Natural killer cell (primary cell): Measurements from ENCODE around the gene FHL3. TPM values are rescaled to one million over a fixed set of nuclear protein-coding genes. Genes with fewer than 3 reads are reported as not detected.

Source experiments
- ATAC-seq, 3 donors: fragments of 150-1000 bp in 2 of 3; fragments of 200-7000 bp in 1 of 3; cut with Tn5 transposase; 1 replicate in 1 of 3; 2 replicates in 2 of 3; pipeline ENCODE4 v1.10.0; 2021; ENCODE audit warnings: mild to moderate bottlenecking in 2 of 3, moderate library complexity in 2 of 3
- DNase-seq, 2 donors: peaks; one replicate each; pipeline versions ENCODE4 v3.0.0 to v3.0.0-alpha.2; 2013 to 2021; ENCODE audit warnings: mixed read lengths in 1 of 2
- H3K27ac ChIP-seq: one replicate; pipeline ENCODE4 v1.5.1; 2013; ENCODE audit warnings: mild to moderate bottlenecking, low read length
- H3K27me3 ChIP-seq: one replicate; pipeline ENCODE4 v1.6.1; 2013; ENCODE audit warnings: low read length; ENCODE audit not compliant: control insufficient read depth, insufficient read depth
- H3K36me3 ChIP-seq: one replicate; pipeline ENCODE4 v1.6.1; 2013; ENCODE audit warnings: low read length; ENCODE audit not compliant: control insufficient read depth, insufficient read depth
- H3K4me1 ChIP-seq: one replicate; pipeline ENCODE4 v1.6.1; 2013; ENCODE audit warnings: low read length; ENCODE audit not compliant: control insufficient read depth, insufficient read depth
- H3K4me3 ChIP-seq: one replicate; pipeline ENCODE4 v1.5.1; 2013; ENCODE audit warnings: low read length
- H3K9me3 ChIP-seq: one replicate; pipeline ENCODE4 v1.6.1; 2013; ENCODE audit warnings: low read length; ENCODE audit not compliant: control insufficient read depth, insufficient read depth
- H3K27ac Mint-ChIP-seq, 2 donors: one replicate each; pipeline ENCODE4 v1.8.0; 2022; ENCODE audit warnings: mild to moderate bottlenecking in 2 of 2, mixed read lengths in 2 of 2, moderate library complexity in 1 of 2
- H3K27me3 Mint-ChIP-seq, 2 donors: one replicate each; pipeline ENCODE4 v1.8.0; 2022; ENCODE audit warnings: low read depth in 2 of 2, mixed read lengths in 2 of 2
- H3K36me3 Mint-ChIP-seq: one replicate; pipeline ENCODE4 v1.8.0; 2022; ENCODE audit warnings: mixed read lengths
- H3K4me1 Mint-ChIP-seq, 2 donors: one replicate each; pipeline ENCODE4 v1.8.0; 2022; ENCODE audit warnings: mixed read lengths in 2 of 2
- H3K4me3 Mint-ChIP-seq: one replicate; pipeline ENCODE4 v1.8.0; 2022; ENCODE audit warnings: mild to moderate bottlenecking, moderate library complexity, mixed read lengths
- H3K9me3 Mint-ChIP-seq, 2 donors: one replicate each; pipeline ENCODE4 v1.8.0; 2022; ENCODE audit warnings: mixed read lengths in 2 of 2
- WGBS: methylation state at CpG from one replicate; pipeline ENCODE4 v1.1.7; 2013; ENCODE audit warnings: missing lambda C conversion rate; ENCODE audit not compliant: insufficient coverage; 5-methylcytosine and 5-hydroxymethylcytosine counted together
- intact Hi-C: fragments of 100-400 bp; cut with micrococcal nuclease; formaldehyde crosslinking; loops from one replicate; pipeline ENCODE4 v1.14.2; 2022
- total RNA-seq, 4 donors: library from RNA; stranded (reverse); fragments of 120-200 nt in 1 of 4; gene quantifications; one replicate each; pipeline versions ENCODE4 v1.2.3 to v1.2.4, GENCODE V29; 2013 to 2022
- TF ChIP-seq, protein P1 (sequence below): fragments of 200-600 bp; IDR thresholded peaks from one replicate; pipeline ENCODE4 v1.8.0; 2022; ENCODE audit warnings: antibody characterized with exemption

The FHL3 gene
- total RNA-seq, 3 donors from 2014 or later (not counting 1 experiment from before 2014, with no cell fraction given), result 49.3 to 82.6 (median 53.6) TPM

DNA sequence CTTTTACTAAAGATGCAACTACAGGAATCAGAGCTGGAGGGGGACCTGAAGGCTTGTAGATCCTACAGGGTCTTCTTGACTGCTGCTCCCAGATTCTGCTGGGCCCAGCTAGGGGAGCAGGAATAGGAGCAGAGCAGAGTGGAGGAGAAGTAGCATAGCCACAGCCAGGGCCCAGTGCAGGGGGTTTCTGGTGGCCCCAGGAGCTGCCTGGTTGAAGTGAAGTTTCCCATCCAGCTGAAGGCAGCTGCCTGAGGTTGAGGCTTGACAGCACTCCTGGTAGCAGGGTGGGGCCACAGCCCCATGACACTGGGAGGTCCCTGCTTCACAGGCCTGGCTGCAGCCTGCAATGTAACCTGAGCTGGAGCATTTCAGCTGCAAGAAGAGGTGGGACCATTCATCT lies 56.5 kb downstream of the FHL3 start:
- DNase-seq (no peak), ATAC-seq (no peak)
- Histone ChIP-seq H3K4me1 (peaks cover 20% of the 10 kb centered on the region), H3K27me3 (no peaks in the 10 kb centered on the region), H3K36me3 (no peaks in the 10 kb centered on the region), H3K27ac (no peak overlapping the region), H3K4me3 (no peak overlapping the region), H3K9me3 (no peaks in the 10 kb centered on the region)
- H3K9me3 Mint-ChIP-seq, result no peaks in the 10 kb centered on the region
- TF ChIP-seq, protein P1, sequence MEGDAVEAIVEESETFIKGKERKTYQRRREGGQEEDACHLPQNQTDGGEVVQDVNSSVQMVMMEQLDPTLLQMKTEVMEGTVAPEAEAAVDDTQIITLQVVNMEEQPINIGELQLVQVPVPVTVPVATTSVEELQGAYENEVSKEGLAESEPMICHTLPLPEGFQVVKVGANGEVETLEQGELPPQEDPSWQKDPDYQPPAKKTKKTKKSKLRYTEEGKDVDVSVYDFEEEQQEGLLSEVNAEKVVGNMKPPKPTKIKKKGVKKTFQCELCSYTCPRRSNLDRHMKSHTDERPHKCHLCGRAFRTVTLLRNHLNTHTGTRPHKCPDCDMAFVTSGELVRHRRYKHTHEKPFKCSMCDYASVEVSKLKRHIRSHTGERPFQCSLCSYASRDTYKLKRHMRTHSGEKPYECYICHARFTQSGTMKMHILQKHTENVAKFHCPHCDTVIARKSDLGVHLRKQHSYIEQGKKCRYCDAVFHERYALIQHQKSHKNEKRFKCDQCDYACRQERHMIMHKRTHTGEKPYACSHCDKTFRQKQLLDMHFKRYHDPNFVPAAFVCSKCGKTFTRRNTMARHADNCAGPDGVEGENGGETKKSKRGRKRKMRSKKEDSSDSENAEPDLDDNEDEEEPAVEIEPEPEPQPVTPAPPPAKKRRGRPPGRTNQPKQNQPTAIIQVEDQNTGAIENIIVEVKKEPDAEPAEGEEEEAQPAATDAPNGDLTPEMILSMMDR, result no peak
- intact Hi-C loops, result no loop called here
- no peaks in the 10 kb centered on the region for H3K27me3 Mint-ChIP-seq
- H3K4me3 Mint-ChIP-seq, result no peak overlapping the region
- peak overlapping the region; percentile 84 to 89 for H3K27ac Mint-ChIP-seq
- peaks cover 13 to 17% of the 10 kb centered on the region in 2 donors for H3K4me1 Mint-ChIP-seq
- no peaks in the 10 kb centered on the region for H3K36me3 Mint-ChIP-seq

DNA sequence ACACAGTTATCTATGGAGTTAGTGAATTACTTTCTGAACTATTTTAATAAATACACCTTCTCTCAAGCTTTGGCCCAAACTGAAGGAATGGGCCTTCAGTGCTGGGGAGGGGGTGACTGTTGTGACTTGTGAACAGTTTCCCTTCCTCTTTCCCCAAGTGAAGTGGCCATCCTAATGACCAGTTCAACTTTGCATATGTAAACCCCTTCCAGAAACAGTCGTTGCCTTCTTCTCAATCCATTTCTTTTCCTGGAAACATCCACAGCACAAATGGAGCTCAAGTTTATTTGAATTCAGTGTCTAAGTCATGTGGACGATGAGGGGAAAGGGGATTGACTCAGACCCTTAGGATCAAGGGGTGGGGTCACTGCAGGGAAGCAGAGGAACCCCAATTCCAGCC lies 57.1 kb downstream of the FHL3 start:
- 83% methylated on average over 2 of the region's 2 CpGs for WGBS
- no peak for ATAC-seq
- Mint-ChIP-seq H3K27ac (peak overlapping the region; percentile 84 to 89), H3K9me3 (no peaks in the 10 kb centered on the region), H3K36me3 (no peaks in the 10 kb centered on the region), H3K27me3 (no peaks in the 10 kb centered on the region), H3K4me1 (peaks cover 13 to 17% of the 10 kb centered on the region in 2 donors), H3K4me3 (no peak overlapping the region)
- no peak overlapping the region for H3K4me3 ChIP-seq
- TF ChIP-seq, protein P1, result no peak
- H3K4me1 ChIP-seq, result peaks cover 20% of the 10 kb centered on the region
- H3K27me3 ChIP-seq, result no peaks in the 10 kb centered on the region
- peak overlapping the region; percentile 2 for H3K27ac ChIP-seq
- DNase-seq, result no peak
- intact Hi-C loops, result no loop called here
- no peaks in the 10 kb centered on the region for H3K36me3 ChIP-seq
- H3K9me3 ChIP-seq, result no peaks in the 10 kb centered on the region

DNA sequence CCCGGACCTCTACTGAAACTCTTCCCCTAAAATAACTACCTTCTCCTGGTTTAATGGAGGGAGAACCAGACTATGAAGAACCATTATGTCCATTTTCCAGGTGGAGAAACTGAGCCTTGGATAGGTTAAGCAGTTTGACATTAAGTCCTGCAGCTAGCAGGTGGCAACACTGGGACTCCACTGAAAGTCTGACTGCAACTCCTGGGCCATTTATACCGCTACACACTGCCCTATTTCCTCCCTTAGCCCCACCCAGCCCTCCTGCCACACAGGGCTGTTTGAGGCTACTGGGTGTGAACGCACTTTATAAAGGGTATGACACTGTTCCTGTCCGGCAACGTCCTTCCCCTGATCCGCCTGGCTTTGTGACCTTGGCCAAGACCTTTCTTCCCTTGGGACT lies 58.0 kb downstream of the FHL3 start:
- H3K27ac ChIP-seq, result peak overlapping the region; percentile 53
- Mint-ChIP-seq H3K9me3 (no peaks in the 10 kb centered on the region), H3K27me3 (no peaks in the 10 kb centered on the region), H3K4me1 (peaks cover 13 to 17% of the 10 kb centered on the region in 2 donors), H3K4me3 (peak overlapping the region; percentile 92), H3K27ac (peak overlapping the region; percentile 84 to 89), H3K36me3 (no peaks in the 10 kb centered on the region)
- peak overlapping the region; percentile 51 for H3K4me3 ChIP-seq
- peaks cover 20% of the 10 kb centered on the region for H3K4me1 ChIP-seq
- DNase-seq, result no peak
- H3K27me3 ChIP-seq, result no peaks in the 10 kb centered on the region
- 34% methylated on average over 6 of the region's 6 CpGs for WGBS
- intact Hi-C loops, result no loop called here
- TF ChIP-seq, protein P1, result no peak
- no peaks in the 10 kb centered on the region for H3K9me3 ChIP-seq
- ATAC-seq, result peak; percentile 55 to 76 (median 73)
- H3K36me3 ChIP-seq, result no peaks in the 10 kb centered on the region

Other genes with a start within 250 kb of the FHL3 start
- gene EPHA10, start 240.4 kb downstream of the FHL3 start, total RNA-seq, result not detected
- gene MANEAL, start 211.7 kb downstream of the FHL3 start, total RNA-seq, result 1 to 10 TPM; 1.6 to 3.8 (median 2.4) TPM
- gene C1orf122, start 197.7 kb downstream of the FHL3 start, total RNA-seq, result 10 to 100 TPM; 13.9 to 22.9 (median 14.9) TPM
- 10 to 100 TPM; 19.9 to 26.2 (median 24.4) TPM for gene YRDC, start 197.3 kb downstream of the FHL3 start, total RNA-seq
- 10 to 100 TPM; 31.2 to 35.6 (median 32.7) TPM for gene MTF1, start 145.9 kb downstream of the FHL3 start, total RNA-seq
- gene INPP5B, start 58.5 kb downstream of the FHL3 start, total RNA-seq, result 10 to 100 TPM; 34.0 to 66.2 (median 54.7) TPM
- 10 to 100 TPM; 48.7 to 75.8 (median 71.1) TPM for gene SF3A3, start 15.5 kb downstream of the FHL3 start, total RNA-seq
- 10 to 100 TPM; 13.4 to 20.7 (median 19.2) TPM for gene UTP11, start 7.2 kb upstream of the FHL3 start, total RNA-seq
- under 1 TPM in 2 of 3 donors, not detected in 1; 0.12 to 0.15 TPM for gene POU3F1, start 41.3 kb upstream of the FHL3 start, total RNA-seq